Germinal center (tissue), 1 donor: ENCODE measurements around the gene CBFA2T3.

ENCODE experiments used
- DNase-seq: peaks from one replicate; pipeline ENCODE4 v3.0.0; 2012; ENCODE audit warnings: mixed read lengths, low spot score

CBFA2T3 gene

DNA sequence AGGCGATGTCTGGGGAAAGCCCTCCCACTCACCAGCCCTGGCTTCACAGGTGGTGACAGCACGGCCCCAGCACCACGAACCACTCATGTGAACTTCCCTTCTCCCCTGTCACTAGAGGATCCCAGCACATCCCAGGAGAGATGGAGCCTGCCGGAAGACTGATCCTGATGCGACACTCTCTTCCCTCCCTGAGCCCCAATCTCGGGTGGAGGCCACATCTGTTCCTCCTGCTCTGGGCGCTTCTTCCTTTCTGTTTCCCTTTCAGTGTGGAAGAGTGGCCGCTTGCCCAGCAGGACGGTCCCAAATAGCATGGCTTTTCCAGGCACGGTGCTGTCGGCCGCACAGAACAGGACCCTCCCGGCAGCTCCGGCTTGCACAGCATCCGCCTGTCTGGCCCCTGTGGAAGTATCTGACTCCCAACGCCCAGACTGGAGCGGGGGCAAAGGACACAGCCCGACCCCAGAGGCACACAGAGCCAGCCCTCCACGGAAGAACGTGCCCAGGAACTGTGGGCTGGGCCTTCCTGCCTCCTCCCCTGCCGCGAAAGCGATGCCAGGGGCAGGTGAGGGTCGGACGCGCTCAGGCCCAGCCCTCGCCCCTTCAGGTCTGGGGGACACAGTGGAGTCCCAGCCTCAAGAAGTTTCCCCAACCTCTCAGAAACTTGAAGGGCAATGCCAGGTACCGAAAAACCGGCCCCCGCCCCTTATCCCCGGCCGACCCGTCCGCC is 37.6 kb downstream of the CBFA2T3 start:
- DNase-seq, result peak; percentile 42

DNA sequence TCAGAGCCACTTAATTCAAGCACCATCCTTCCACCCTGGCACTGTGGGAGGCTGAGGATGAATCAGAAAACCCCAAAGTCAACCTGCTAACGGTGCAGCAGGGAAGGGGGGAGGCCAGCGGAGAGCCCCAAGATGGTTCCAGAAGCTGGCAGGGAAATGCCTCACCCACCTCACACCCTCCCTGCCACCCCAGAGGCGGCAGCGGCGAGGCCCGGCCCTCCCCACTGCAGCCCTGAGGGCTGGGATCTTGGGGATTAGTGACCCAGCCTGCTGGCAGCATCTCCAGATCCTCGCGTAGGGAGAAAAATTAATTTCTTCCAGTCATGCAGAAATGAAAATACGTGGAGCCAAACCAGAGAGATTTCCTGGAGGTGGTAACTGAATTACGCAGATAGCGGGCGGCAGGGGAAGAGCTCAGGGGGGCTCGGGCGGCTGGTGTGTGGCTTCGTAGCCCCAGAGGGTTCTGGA is 38.2 kb downstream of the CBFA2T3 start:
- DNase-seq, result no peak

DNA sequence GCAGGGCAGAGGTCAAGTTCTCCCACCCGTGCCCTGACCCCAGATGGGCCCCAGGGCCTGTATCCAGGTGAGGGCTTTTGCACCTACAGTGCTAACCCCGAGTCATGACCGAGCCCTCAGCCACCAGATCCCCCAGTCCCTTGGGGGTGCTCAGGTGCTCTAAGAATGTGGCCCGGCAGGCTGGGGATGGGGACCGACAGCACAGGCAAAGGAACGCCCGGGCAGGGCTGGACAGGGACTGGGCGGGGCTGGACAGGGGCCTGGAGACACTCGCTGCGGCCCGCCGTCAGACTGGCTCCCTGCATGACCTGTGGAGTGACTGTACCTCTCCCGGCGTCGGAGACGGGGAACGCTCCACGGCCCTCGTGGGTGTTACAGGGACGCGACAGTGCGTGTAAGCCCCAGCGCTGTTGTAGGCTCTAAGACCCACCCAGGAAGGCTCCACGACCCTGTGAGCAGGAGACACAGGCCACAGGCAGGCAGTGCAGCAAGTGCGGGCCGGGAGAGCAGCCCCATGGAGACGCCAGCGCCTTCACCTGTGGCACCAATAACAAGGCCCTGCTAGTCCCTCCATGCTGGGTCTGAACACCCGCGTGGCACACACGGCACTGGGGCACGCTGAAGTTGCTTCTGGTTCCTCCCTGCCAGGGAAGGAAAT is 38.8 kb downstream of the CBFA2T3 start:
- no peak for DNase-seq

DNA sequence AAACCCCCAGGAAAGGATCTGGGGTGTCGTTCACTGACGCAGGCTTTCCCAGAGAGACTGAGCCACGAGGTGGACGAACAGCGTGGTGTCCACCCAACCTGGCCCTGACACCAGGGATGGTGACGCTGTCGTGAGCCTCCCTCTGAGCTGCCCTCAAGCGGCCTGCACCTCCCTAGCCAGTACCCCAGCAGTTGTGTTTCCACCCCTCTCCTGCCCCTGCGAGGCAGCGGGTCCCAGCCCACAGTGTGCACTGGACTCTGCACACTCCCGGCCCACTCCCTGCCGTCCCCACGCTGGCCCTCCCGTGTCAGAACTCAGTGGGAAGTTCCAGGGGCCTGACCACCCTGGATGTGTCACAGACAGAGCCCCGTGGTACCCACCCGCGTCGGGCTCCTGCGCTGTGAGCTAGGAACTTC is 39.8 kb downstream of the CBFA2T3 start:
- no peak for DNase-seq

DNA sequence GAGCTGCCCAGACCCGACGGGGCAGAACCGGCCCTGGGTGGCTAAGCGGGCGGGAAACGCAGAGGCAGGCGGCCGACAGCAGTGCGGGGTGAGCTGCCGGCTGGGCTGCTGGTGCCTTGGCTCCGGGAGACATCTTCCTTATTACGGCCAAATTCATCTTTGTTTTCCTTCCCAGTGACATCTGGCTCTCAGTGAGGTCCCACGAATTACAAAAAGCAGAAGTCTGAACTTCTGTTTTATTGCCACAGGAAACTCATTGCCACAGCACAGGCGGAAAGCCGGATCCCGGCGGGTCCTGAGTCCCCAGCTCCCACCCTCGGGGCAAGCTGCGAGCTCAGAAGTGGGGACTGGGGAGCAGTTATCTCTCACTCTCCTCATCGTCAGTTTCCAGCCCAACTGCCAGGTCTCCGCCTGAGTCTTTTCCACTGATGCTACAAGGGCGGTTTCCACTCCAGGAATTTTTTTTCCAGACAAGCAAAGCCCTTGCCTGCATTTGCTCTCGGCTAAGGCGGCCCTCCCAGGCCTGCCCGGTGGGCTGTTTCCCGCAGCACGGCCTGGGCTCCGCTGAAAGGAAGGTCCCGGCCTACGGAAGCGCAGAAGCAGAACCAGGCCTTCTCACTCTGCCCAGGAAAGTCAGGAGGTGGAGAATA is 40.3 kb downstream of the CBFA2T3 start:
- DNase-seq, result peak; percentile 62

DNA sequence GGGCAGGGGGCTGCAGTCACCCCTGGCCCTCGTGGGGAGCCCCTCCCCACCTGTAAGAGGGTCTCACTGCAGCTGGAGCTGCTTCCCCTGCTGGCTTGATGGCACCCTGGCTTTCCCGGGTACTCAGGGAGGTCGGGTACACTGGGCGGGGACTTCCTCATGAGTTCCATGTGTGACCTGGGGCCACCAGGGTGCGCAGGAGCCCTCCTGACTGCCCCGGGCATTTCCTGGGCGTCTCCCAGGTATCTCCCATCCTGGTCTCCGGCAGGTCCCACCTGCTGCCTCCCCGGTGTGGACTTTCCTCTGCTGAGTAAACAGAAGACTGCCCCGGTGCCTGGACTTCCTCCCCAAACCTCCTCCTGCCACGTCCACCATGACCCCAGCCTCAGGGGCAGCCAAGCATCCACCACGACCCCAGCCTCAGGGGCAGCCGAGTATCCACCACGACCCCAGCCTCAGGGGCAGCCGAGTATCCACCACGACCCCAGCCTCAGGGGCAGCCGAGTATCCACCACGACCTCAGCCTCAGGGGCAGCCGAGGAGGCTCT is 40.9 kb downstream of the CBFA2T3 start:
- peak; percentile 53 for DNase-seq

DNA sequence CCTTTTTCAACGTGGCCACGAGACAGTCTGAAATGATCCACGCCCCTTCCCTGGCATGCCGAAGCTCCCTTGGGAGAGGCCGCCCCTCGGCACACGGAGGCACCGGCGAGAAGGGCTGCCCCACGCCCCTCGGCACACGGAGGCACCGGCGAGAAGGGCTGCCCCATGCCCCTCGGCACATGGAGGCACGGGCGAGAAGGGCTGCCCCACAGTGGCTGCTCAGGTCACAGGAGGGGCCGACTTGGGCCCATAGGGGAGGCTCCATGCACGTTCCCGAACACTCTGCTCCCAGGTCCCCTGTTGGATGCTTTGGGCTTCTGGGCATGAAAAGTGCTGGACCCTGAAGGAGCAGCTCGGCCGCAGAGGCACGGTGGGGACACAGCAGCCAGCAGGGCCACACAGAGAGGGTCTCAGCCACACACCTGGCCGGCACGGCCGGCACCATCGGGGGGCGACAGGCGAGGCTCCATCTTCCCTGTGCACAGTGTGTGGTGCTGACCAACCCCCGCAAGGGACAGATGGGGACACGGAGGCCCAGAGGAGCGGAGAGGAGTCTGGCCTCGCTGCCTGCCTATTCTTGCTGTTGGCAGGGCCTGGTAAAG is 42.8 kb downstream of the CBFA2T3 start:
- DNase-seq, result no peak

DNA sequence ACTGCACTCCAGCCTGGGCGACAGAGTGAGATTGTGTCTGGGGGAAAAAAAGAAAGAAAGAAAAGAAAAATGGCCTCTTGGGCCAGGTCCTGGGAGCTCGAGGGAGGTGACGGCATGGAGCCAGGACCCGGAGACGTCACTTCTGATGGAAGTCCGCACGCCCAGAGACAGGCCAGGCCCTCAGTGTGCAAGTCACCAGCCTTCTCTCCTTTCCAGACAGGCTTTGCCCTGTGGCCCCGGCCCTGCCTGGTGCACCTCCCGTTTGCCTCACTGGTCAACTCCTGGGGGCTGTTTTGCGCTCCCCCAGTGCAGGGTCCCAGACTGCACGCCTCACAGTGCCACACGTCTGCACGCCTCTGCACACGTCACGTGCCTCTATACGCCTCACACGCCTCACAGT is 44.1 kb downstream of the CBFA2T3 start:
- DNase-seq, result no peak

DNA sequence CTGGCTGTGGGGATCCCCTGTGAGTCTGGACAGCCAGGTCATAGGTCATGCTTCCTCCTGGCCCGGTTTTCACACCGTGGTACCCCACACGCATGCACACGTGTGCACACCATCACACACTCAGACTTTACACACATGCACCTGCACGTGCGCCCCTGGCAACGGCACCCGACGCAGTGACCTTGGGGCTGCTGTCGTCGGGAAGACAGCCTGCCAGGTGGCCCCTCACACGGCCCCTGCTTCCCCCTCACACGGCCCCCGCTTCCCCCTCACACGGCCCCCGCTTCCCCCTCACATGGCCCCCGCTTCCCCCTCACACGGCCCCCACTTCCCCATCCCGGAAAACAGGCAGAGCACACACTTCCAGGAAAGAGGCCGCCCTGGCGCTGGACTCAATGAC is 45.1 kb downstream of the CBFA2T3 start:
- DNase-seq, result no peak

DNA sequence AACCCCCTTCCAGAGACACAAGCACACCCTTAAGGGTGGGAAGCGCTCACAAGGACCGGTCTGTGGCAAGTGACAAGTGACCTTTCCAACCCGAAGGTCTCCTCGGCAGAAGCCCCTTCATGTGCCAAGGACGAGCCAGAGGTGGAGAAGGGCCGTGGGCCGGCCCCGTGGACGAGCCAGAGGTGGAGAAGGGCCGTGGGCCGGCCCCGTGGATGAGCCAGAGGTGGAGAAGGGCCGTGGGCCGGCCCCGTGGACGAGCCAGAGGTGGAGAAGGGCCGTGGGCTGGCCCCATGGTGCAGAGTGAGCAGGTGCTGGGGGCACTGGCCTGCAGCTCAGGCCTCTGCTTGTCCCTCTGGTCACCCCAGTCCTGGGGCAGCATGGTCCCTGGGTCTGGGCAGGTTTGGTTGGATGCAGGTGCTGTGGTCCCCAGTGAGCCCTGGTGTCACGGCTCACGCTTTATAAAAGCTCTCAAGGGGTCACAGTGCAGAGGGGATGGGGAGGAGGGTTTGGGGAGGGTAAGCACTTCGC is 45.6 kb downstream of the CBFA2T3 start:
- no peak for DNase-seq

DNA sequence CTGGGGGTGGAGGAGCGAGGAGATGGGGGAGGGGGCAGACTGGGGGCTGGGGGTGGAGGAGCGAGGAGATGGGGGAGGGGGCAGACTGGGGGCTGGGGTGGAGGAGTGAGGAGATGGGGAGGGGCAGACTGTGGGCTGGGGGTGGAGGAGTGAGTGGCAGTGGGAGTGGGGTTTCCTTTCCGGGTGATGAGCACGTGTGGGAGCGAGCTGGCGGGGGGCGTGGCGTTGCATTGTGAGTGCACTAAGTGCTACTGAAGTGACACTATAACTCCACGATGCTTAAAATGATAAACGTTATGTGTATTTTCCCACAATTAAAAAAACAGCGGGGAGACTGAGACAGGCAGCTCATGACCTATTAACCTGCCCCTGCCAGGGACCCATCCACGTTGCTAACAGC is 46.3 kb downstream of the CBFA2T3 start:
- no peak for DNase-seq

DNA sequence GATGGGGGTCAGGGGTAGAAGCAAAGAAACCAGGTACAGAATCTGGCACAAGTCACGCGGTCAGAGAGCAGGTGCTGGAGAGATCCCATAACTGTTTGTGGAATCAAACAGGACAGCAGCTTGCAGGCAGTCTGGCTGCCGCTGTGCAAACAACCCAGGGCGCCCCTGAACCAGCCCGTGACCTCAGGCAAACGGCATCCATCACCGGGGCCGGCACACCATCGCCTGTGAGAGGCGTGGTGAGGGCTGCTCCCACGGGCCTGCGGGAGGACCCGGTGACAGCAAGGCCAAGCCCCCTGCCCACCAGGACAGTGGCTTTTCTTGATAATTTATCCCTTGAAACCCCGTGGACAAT is 47.9 kb downstream of the CBFA2T3 start:
- no peak for DNase-seq

DNA sequence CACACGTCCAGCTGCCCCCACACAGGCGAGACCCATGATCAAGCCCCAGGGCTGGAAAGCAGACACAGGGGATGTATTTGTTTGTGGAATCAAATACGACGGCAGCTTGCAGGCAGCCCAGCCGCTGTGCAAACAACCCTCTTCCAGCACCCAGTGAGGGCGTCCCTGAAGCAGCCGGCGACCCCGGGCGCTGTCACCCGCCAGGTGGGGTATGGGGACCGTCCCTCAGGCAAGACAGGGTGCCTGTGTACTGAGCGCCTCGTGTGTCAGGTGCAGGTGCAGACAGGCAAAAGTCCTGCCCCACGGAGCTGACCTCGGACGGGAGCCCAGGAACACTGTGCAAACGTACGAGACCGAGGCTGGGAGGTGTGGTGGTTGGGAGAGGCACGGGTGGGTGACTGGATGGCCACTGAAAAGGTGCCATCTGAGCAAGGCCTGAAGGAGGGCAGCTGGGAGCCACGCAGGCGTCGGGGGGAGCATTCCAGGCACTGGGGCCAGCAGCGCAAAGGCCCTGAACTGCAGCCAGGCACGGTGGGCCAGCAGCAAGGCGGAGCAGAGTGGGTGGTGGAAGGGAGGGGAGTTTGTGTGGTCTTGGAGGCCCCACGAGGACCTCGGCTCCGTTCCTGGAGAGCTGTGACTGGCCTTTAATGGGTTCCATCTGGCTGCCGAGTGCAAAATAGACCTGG is 48.5 kb downstream of the CBFA2T3 start:
- no peak for DNase-seq

DNA sequence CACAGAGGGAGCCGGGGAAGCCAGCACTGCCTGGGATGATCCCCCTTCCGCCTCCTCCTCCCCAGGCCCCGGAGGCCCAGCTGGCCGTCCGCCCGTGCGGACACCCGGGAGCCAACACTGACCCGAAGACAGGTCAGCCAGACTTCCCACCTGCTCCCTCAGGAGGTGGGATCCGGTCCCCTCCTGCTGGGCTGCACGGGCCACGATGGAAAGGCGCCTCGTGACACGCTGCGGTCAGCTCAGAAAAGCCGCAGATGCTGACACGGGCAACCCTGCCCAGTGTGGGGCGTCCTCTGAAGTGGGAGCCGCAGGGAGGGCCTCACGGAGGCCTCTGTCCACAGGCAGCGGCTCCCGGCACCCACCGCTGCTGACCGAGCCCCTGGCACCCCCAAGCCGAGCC is 49.3 kb downstream of the CBFA2T3 start:
- no peak for DNase-seq

DNA sequence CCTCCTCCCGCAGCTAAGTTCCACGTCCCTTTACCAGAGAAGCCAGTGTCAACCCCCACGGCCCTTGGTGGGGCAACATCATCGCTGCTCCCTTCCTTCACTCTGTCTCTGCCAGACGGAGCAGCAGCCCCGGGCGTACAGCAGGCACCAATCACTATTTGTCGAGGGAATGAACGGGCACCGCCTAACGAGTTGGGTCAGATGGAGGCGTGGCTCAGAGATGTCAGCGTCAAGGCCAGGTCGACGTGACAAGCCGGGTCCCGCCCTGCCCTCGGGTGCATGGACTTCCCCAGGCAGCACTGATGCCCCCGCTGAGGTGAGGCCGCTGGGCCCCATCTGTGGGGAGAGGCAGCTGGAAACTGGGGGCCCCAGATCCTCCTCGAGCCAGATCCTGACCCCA is 50.0 kb downstream of the CBFA2T3 start:
- no peak for DNase-seq

DNA sequence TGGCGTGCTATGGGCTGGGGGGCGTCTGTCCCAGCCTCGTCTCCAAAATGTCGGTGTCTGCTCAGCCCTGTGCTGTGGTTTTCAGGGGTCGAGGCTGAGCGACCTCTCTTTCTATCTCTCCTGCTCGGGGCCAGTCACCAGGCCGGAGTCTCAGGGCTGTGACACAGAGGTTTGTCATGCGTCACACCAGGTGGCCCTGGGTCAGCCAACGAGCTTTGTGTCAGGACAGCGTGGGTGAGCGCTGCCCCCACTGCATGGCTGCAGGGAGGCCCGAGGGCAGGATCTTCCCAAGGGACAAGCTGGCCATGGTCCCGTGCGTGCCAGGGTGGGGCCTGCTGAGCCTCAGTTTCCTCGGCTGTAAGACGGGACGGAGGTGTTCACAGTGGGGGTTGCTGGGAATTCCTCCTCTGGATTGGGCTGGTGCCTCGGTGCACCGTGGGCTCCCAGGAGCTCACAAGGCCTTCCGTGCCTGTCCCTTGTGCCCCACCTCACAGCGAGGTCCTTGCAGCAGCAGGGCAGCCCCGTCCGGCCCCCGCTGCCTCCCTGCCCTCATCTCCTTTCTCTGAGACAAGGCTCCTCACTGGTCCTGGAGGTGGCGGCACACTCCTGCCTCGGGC is 50.5 kb downstream of the CBFA2T3 start:
- DNase-seq, result no peak

DNA sequence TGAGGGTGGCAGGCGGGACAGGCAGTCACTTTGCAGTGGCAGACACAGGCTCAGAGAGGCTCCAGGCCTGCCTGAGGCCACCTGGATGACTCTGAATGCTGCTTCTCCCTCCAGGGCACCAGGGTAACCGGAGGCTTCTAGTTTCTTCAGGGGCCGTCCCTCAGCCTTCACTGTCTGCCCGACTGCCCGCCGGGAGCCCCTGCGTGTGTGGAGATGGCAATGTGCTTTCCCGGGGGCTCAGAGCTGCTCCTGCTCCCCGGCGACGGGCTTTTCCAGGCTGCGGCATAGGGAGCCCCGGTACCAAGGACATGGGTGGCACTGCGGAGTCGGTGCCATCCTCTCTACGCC is 51.5 kb downstream of the CBFA2T3 start:
- DNase-seq, result no peak

DNA sequence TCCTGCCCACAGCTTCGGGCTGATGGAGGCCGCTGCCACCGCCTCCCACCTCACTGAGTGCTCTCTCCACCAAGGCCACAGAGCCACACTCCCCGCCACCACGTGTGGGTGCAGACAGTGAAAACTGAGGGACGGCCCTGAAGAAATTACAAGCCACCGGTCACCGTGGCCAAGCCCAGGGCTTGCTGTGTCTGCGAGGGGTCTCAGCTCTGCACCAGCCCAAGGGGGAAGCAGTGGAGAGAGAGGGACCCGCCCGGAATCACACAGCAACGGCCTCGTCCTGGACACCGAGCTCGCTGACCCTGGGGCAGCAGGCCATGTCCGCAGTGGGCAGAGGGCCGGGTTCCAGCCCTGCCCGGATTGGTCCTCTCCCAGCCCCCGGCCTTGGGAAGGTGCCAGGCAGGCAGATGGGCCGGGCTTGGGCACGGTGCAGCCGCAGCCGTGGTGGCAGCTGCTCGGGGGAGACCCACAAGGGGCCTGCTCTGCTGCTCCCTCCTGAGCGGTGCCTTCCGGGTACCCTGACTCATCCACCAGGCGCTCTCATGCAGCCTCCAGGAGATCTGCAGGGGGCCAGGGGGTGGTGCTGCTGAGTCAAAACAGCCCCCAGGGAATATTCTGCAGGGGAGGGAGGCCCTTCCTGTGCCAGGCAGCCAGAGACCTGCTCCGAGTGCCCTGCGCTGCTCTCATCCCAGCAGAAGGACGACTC is 52.0 kb downstream of the CBFA2T3 start:
- DNase-seq, result peak; percentile 90

DNA sequence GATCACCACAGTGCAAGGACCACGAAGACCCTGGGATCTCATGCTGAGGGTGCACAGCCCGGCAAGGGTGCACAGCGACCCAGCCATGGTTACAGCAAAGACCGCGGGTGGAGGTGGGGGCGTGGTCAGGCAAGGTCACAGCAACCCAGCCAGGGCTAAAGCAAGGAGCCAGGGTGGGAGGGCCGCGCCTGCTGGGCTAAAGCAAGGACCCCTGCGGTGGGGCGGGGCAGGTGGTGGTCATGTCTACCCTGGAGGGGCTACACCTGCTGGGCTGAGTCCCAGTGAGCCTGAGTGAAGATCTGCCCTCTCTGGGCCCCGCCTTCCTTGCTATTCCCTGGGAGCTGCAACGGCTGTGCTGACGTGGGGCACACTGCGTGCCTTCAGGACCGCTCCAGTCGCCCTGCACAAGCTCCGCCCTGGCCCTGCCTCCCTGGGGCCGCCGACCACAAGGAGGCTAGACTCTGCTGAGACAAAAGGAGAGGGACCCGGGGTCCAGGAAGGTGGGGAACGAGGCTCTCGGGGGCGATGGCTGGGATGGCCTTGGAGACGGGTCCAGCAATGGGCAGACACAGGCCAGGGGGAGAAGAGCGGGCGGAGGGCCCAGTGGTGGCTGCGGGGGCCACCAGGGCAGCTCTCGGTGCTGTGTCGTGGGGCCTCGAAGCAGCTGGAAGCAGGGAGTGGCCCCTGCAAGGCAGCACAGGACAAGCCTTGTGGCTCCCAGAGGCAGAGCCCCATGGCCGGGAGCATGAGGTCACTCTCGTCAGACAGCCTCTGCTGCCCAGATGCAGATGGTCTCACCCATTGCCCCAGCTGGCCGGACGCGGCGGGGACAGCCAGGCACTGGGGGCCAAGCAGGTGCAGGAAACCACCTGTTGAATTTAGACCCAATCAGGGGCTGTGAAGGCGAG is 52.8 kb downstream of the CBFA2T3 start:
- DNase-seq, result no peak

DNA sequence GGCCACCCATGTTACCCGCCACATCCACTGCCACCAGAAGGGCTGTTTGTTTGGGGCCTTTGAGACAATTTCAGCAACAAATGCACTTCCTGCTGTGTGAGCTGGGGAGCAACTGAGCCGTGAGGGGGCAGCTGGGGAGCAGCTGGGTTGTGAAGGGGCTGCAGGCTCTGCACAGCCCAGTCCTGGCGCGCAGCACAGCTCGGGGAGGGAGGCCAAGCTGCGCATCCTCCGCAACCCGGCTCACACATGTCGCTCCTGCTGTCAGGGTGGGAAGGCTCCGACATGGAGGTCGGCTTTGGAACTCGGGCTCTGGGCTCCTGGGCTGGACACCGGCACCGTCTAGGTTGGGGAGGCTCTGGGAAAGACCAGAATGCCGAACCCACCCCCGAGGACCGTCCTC is 53.6 kb downstream of the CBFA2T3 start:
- DNase-seq, result no peak
